Psoas muscle (tissue), 8 donors: ENCODE data around the gene HAPLN2. TPM values are rescaled to one million over a fixed set of nuclear protein-coding genes. Genes with fewer than 3 reads are reported as not detected.

Source experiments
- ATAC-seq, 4 donors: fragments of 200-7000 bp; cut with Tn5 transposase; one replicate each; pipeline ENCODE4 v1.9.1; 2020; ENCODE audit warnings: moderate library complexity in 3 of 4, mild to moderate bottlenecking in 2 of 4
- DNase-seq, 2 donors: peaks; one replicate each; pipeline ENCODE4 v3.0.0-alpha.2; 2020
- H3K27ac ChIP-seq: fragments of 200-600 bp; one replicate; pipeline ENCODE4 v1.8.0; 2022
- H3K27me3 ChIP-seq, 3 donors: fragments of 200-600 bp in 1 of 3; one replicate each; pipeline versions ENCODE4 v1.6.1 to v1.8.0; 2013 to 2022; ENCODE audit warnings: low read length in 2 of 3, mild to moderate bottlenecking in 2 of 3, moderate library complexity in 1 of 3; ENCODE audit not compliant: insufficient read depth in 3 of 3
- H3K36me3 ChIP-seq, 2 donors: fragments of 200-600 bp in 1 of 2; one replicate each; pipeline versions ENCODE4 v1.6.1 to v1.8.0; 2013 to 2022; ENCODE audit warnings: low read depth in 1 of 2, mild to moderate bottlenecking in 1 of 2, moderate library complexity in 1 of 2; ENCODE audit not compliant: insufficient read depth in 1 of 2
- H3K4me1 ChIP-seq: fragments of 200-600 bp; one replicate; pipeline ENCODE4 v1.8.0; 2022
- H3K4me3 ChIP-seq: fragments of 200-600 bp; one replicate; pipeline ENCODE4 v1.8.0; 2022; ENCODE audit warnings: mild to moderate bottlenecking
- H3K9me3 ChIP-seq: fragments of 200-600 bp; one replicate; pipeline ENCODE4 v1.8.0; 2022
- CTCF ChIP-seq: fragments of 200-600 bp; IDR thresholded peaks from one replicate; pipeline ENCODE4 v1.8.0; 2022; ENCODE audit warnings: antibody characterized with exemption
- WGBS, 3 donors: extraction: QIAGEN DNeasy Blood & Tissue Kit; methylation state at CpG; one replicate each; pipeline versions ENCODE4 v1.1.6 to v1.1.7; 2013; 5-methylcytosine and 5-hydroxymethylcytosine counted together
- intact Hi-C, 2 donors: fragments of 100-400 bp; cut with DNase I; formaldehyde crosslinking; loops; one replicate each; pipeline versions ENCODE4 v1.11.0 to v1.14.2; 2022
- polyA plus RNA-seq, 3 donors: library from polyadenylated mRNA; stranded (reverse); fragments of 200-250 nt; gene quantifications; one replicate each; pipeline ENCODE4 v1.2.3, GENCODE V29; 2013
- total RNA-seq, 4 donors: library from RNA; stranded (reverse); fragmentation: NEBNext Ultra II Directional in 2 of 4; extraction: Animal tissue kit (Norgen Biotek cat#: 25700) in 2 of 4; gene quantifications; one replicate each; pipeline versions ENCODE4 v1.2.1 to v1.2.4, GENCODE V29; 2021 to 2023
- donor health status: healthy with polysubstance abuse.
- donor health status: DM: no; HTN: no; CAD: no; lungs with moderate emphysema.
- donor health status: Bipolar disorder and iron deficiency.
- donor health status: healthy.
- donor health status: DM: yes; HTN: yes; CAD: no.
- donor health status: DM: no; HTN: no; CAD: no.
- donor health status: DM: no; HTN: no; CAD: no.
- donor health status: DM: yes; HTN: yes; CAD: no.

The HAPLN2 gene
- total and polyA plus RNA-seq, 7 donors = 0.28 to 2.2 (median 0.61) TPM

- 57 to 59% (median 59%) methylated on average over 3 of the region's 3 CpGs for WGBS, 3 donors
- H3K9me3 ChIP-seq = no peaks in the 10 kb centered on the region
- no peaks in the 10 kb centered on the region for H3K4me1 ChIP-seq
- no peak overlapping the region for H3K27ac ChIP-seq
- no peak overlapping the region for H3K4me3 ChIP-seq
- H3K36me3 ChIP-seq = no peaks in the 10 kb centered on the region
- DNase-seq (no peak), ATAC-seq (no peak)
- H3K27me3 ChIP-seq = peaks cover 0 to 11% (median 1%) of the 10 kb centered on the region in 3 donors
- intact Hi-C loops = loop anchor here in 1 of 2 donors (5.0 kb wide), 1 partner anchor 35 kb away; the partner anchor contains the start of gene TTC24
- no peak for TF ChIP-seq CTCF
Measured at GRCh38 chr1:156612666-156613065, 6.5 kb upstream of the HAPLN2 start.

- WGBS, 3 donors = 31 to 41% (median 39%) methylated on average over 4 of the region's 4 CpGs
- Histone ChIP-seq H3K9me3 (no peaks in the 10 kb centered on the region), H3K27me3 (peaks cover 0 to 32% (median 6%) of the 10 kb centered on the region in 3 donors), H3K4me1 (no peaks in the 10 kb centered on the region), H3K36me3 (no peaks in the 10 kb centered on the region), H3K4me3 (no peak overlapping the region), H3K27ac (peak overlapping the region; percentile 11)
- intact Hi-C loops = no loop called here
- DNase-seq (no peak), ATAC-seq (peak in 1 of 4 donors; percentile 10)
- TF ChIP-seq CTCF = no peak
Measured at GRCh38 chr1:156615946-156616345, 3.3 kb upstream of the HAPLN2 start.

GRCh38 chr1:156616463-156616862 lies 2.8 kb upstream of the HAPLN2 start:
- 14 to 15% (median 14%) methylated on average over 5 of the region's 5 CpGs for WGBS, 3 donors
- ATAC-seq = peak in 2 of 4 donors; percentile 32 to 43
- no peaks in the 10 kb centered on the region for H3K4me1 ChIP-seq
- DNase-seq = no peak
- H3K9me3 ChIP-seq = no peaks in the 10 kb centered on the region
- H3K4me3 ChIP-seq = no peak overlapping the region
- intact Hi-C loops = no loop called here
- H3K36me3 ChIP-seq = no peaks in the 10 kb centered on the region
- H3K27me3 ChIP-seq = peaks cover 0 to 35% (median 6%) of the 10 kb centered on the region in 3 donors
- TF ChIP-seq CTCF = no peak
- H3K27ac ChIP-seq = peak overlapping the region; percentile 23

- ATAC-seq = no peak
- Histone ChIP-seq H3K36me3 (no peaks in the 10 kb centered on the region), H3K27me3 (peaks cover 0 to 56% (median 12%) of the 10 kb centered on the region in 3 donors), H3K4me1 (peaks cover 8% of the 10 kb centered on the region), H3K9me3 (no peaks in the 10 kb centered on the region), H3K27ac (no peak overlapping the region), H3K4me3 (no peak overlapping the region)
- intact Hi-C loops = no loop called here
- no peak for TF ChIP-seq CTCF
- WGBS, 3 donors = 23 to 31% (median 26%) methylated on average over 4 to 6 of the region's 6 CpGs
- no peak for DNase-seq
Measured at GRCh38 chr1:156619582-156619955, 354 bp downstream of the HAPLN2 start.
